Measurements from ENCODE around the gene SLC16A7.
"Not testable (repeated sequence)": the region's sequence is repeated elsewhere in the genome, so short reads cannot be mapped to it uniquely, and the experiment has no call there.

SLC16A7 gene

GRCh38 chr12:59595883-59596540, at the start of gene SLC16A7:
SLC16A7 (plus strand) TSS chr12:59596029; CDS start chr12:59704802, 108,773 bp downstream.
- peak; percentile 68 for DNase-seq (ENCODE audit: low read depth)

GRCh38 chr12:59548930-59549329, 46.9 kb upstream of the SLC16A7 start:
- DNase-seq (ENCODE audit: low read depth) = no peak

GRCh38 chr12:59559696-59560095, 36.1 kb upstream of the SLC16A7 start:
- no peak for DNase-seq (ENCODE audit: low read depth)

GRCh38 chr12:59570145-59570544, 25.7 kb upstream of the SLC16A7 start:
- no peak for DNase-seq (ENCODE audit: low read depth)

GRCh38 chr12:59574406-59574805, 21.4 kb upstream of the SLC16A7 start:
- DNase-seq (ENCODE audit: low read depth) = no peak

GRCh38 chr12:59575826-59576225, 20.0 kb upstream of the SLC16A7 start:
- DNase-seq (ENCODE audit: low read depth) = no peak

GRCh38 chr12:59578254-59578653, 17.6 kb upstream of the SLC16A7 start:
- no peak for DNase-seq (ENCODE audit: low read depth)

GRCh38 chr12:59579631-59580030, 16.2 kb upstream of the SLC16A7 start:
- DNase-seq (ENCODE audit: low read depth) = no peak

- DNase-seq (ENCODE audit: low read depth) = no peak
Measured at GRCh38 chr12:59580050-59580449, 15.8 kb upstream of the SLC16A7 start.

GRCh38 chr12:59583003-59583712, 12.7 kb upstream of the SLC16A7 start:
- no peak for DNase-seq (ENCODE audit: low read depth)

- DNase-seq (ENCODE audit: low read depth) = no peak
Measured at GRCh38 chr12:59587710-59588109, 8.1 kb upstream of the SLC16A7 start.

- no peak for DNase-seq (ENCODE audit: low read depth)
Measured at GRCh38 chr12:59593761-59594160, 2.1 kb upstream of the SLC16A7 start.

GRCh38 chr12:59594943-59595500, 807 bp upstream of the SLC16A7 start:
- DNase-seq (ENCODE audit: low read depth) = no peak

GRCh38 chr12:59595565-59595882, 305 bp upstream of the SLC16A7 start:
- DNase-seq (ENCODE audit: low read depth) = no peak

- peak; percentile 12 for DNase-seq (ENCODE audit: low read depth)
Measured at GRCh38 chr12:59597385-59597781, 1.6 kb downstream of the SLC16A7 start.

GRCh38 chr12:59600171-59600570, 4.3 kb downstream of the SLC16A7 start:
- DNase-seq (ENCODE audit: low read depth) = no peak

GRCh38 chr12:59603754-59604153, 7.9 kb downstream of the SLC16A7 start:
- DNase-seq (ENCODE audit: low read depth) = no peak

GRCh38 chr12:59612823-59613434, 17.1 kb downstream of the SLC16A7 start:
- not testable (repeated sequence) for DNase-seq (ENCODE audit: low read depth)

GRCh38 chr12:59615392-59616165, 19.8 kb downstream of the SLC16A7 start:
- DNase-seq (ENCODE audit: low read depth) = no peak

- DNase-seq (ENCODE audit: low read depth) = no peak
Measured at GRCh38 chr12:59619461-59620240, 23.8 kb downstream of the SLC16A7 start.

- DNase-seq (ENCODE audit: low read depth) = no peak
Measured at GRCh38 chr12:59620326-59620725, 24.5 kb downstream of the SLC16A7 start.
